Stimulated activated naive B cell treated with anti-CD40 and anti-IgM and Interleukin-4, amounts not matched to agents 10 μg/mL and 1 μg/mL and 100 μg/mL, for 72 hours (primary cell): ENCODE results near the gene SCN3B.

ENCODE experiments used
- ATAC-seq, 2 donors: fragments of 150-1000 bp; cut with Tn5 transposase; replicated peaks; 2 replicates each; pipeline ENCODE4 v1.10.0; 2021; ENCODE audit warnings: moderate library complexity in 1 of 2
- DNase-seq: peaks from one replicate; pipeline ENCODE4 v3.0.0; 2021
- H3K27ac Mint-ChIP-seq: one replicate; pipeline ENCODE4 v1.8.0; 2022; ENCODE audit warnings: mild to moderate bottlenecking, mixed read lengths
- H3K27me3 Mint-ChIP-seq, 2 donors: one replicate each; pipeline ENCODE4 v1.8.0; 2022; ENCODE audit warnings: mixed read lengths in 2 of 2
- H3K36me3 Mint-ChIP-seq, 2 donors: one replicate each; pipeline ENCODE4 v1.8.0; 2022; ENCODE audit warnings: mixed read lengths in 2 of 2, mild to moderate bottlenecking in 1 of 2
- H3K4me1 Mint-ChIP-seq, 2 donors: one replicate each; pipeline ENCODE4 v1.8.0; 2022; ENCODE audit warnings: mixed read lengths in 2 of 2, mild to moderate bottlenecking in 1 of 2
- H3K4me3 Mint-ChIP-seq, 2 donors: one replicate each; pipeline ENCODE4 v1.8.0; 2022; ENCODE audit warnings: mild to moderate bottlenecking in 2 of 2, mixed read lengths in 2 of 2, moderate library complexity in 1 of 2
- H3K9me3 Mint-ChIP-seq, 2 donors: one replicate each; pipeline ENCODE4 v1.8.0; 2022; ENCODE audit warnings: mixed read lengths in 2 of 2, mild to moderate bottlenecking in 1 of 2

Gene SCN3B

DNA sequence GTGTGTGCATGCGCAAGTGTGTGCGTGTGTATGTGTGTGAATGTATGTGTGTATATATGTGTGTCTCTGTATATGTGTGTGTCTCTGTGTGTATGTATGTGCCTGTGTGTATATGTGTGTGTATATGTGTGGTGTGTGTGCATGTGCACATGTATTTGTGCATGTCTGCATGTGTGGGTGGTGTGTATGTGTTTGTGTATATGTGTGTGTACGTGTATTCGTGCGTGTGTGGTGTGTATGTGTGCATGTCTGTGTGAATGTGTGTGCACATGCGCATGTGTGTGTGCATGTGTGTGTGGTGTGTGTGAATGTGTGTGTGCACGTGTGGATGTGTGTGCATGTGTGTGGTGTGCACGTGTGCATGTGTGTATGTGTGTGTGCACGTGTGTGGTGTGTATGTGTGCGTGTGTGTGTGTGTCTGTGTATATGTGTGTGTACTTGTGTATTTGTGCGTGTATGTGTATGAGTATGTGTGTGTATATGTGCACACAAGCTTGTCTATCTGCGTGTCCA is 71.4 kb downstream of the SCN3B start:
- no peaks in the 10 kb centered on the region for H3K9me3 Mint-ChIP-seq
- DNase-seq = no peak
- no peaks in the 10 kb centered on the region for H3K36me3 Mint-ChIP-seq
- H3K4me3 Mint-ChIP-seq = no peak overlapping the region
- H3K27ac Mint-ChIP-seq = no peak overlapping the region
- peaks cover 2 to 12% of the 10 kb centered on the region in 2 donors for H3K4me1 Mint-ChIP-seq
- ATAC-seq = no peak
- H3K27me3 Mint-ChIP-seq = peaks cover 0 to 12% of the 10 kb centered on the region in 2 donors

DNA sequence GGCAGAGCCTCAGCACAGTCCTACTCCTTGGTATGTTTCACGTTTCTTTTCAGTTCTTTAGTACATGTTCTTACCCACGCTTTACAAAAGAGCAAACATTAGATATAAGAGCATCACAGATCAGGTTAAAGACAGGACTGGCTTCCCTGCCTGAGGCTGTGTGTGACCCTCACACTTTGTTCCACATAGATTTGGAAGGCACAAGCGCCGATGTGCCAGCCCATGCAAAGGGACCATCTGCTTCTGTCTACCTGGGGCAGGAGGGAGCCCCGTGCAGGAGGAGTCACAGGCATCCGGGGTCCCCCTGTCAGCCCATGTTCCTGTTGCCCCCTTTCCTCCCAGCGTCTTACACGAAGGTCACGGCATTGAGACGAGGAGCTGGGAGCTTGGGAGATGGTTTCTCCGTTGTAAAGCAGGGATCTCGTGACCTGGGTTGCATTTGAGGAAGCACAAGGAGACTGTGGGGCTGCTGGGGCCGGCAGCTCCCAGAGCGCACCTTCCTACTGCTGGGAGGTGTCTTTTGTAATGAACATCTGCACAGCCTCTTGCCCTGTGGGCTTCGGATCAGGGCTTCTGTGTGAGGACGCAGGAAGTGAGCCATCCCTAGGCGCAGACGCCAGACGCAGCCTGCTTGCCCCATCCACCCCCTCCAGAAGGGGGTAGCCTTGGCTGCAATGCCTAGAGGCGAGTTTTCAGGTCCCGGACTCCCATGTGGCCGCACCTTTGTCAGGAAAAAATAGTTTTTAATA is 72.6 kb downstream of the SCN3B start:
- no peaks in the 10 kb centered on the region for H3K9me3 Mint-ChIP-seq
- peaks cover 0 to 12% of the 10 kb centered on the region in 2 donors for H3K27me3 Mint-ChIP-seq
- no peaks in the 10 kb centered on the region for H3K36me3 Mint-ChIP-seq
- DNase-seq (no peak), ATAC-seq (no peak)
- no peak overlapping the region for H3K27ac Mint-ChIP-seq
- peaks cover 2 to 17% of the 10 kb centered on the region in 2 donors for H3K4me1 Mint-ChIP-seq
- H3K4me3 Mint-ChIP-seq = no peak overlapping the region

DNA sequence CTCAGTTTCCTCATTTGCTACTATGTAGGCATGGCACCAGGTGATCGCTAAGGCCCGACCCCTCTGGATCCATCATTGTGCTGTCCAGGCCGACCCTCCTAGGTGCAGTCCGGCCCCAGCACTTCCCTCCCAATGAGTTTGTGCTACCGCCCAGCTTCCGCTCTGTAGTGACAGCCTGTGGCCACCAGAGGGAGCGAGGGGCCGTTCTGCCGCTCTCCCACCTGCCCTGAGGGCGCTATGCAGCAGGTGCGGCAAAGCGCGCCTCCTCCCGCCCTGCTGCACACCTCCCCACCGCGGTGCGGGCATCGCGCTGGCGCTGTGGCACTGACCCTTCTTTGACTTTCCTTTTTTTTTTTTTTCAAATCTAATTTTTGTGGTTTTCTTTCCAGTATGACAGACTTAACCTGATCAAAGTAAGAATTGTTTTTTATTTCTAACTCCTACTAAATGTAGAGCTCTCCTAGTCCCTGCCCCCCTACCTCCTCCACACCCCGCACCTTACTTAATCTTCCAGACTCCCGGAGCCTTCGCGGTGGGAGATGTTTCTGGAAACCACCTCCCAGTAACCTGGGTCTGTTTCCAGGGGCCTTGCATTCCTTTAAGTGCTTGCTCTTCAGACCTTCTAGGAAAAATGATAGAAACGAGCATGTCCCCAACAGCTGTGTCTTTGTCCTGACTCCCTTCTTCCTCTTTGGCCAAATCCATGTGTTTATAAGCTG is 73.7 kb downstream of the SCN3B start:
- peaks cover 6 to 25% of the 10 kb centered on the region in 2 donors for H3K4me1 Mint-ChIP-seq
- ATAC-seq (peak; percentile 85 to 86), DNase-seq (peak; percentile 52)
- no peak overlapping the region for H3K27ac Mint-ChIP-seq
- H3K27me3 Mint-ChIP-seq = peaks cover 7 to 19% of the 10 kb centered on the region in 2 donors
- H3K9me3 Mint-ChIP-seq = no peaks in the 10 kb centered on the region
- H3K4me3 Mint-ChIP-seq = no peak overlapping the region
- H3K36me3 Mint-ChIP-seq = no peaks in the 10 kb centered on the region

DNA sequence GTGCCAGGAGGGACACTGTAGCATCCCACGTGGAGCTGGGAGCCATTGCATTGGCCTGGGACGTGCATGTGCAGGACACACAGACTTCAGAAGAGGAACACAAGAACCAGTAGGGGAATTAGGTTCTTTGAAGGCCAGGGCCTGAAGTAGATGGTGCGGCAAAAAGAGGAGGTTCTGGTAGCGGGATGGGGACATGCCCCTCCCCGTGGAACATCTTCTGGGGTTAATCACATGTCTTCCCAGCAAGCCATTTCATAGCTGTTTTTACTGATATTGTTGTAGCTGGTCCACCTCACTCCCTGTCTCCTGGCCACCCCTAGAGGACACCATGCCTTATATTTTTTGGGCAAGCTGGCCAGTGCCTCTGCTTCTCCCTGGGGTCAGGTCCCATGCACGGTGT is 74.3 kb downstream of the SCN3B start:
- Mint-ChIP-seq H3K4me1 (peaks cover 6 to 25% of the 10 kb centered on the region in 2 donors), H3K27me3 (peaks cover 7 to 19% of the 10 kb centered on the region in 2 donors), H3K36me3 (no peaks in the 10 kb centered on the region), H3K4me3 (no peak overlapping the region), H3K9me3 (no peaks in the 10 kb centered on the region), H3K27ac (no peak overlapping the region)
- no peak for DNase-seq
- ATAC-seq = peak in 1 of 2 donors; percentile 5

DNA sequence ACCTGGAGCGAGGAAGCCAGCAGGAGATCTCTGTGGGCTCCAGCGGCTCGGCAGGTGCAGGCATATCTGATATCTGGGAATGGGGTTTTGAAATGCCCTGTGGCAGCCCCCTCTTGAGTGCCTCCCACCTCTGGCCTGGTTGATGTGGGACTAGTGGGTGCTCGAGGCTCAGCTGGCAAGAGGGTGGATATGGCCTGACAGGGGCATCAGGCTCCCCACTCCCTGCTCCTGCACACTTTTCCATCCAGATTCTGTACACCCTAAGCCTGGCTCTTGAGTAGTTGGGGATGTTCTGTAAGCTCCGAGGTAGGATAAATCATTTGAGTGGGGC is 75.0 kb downstream of the SCN3B start:
- ATAC-seq (no peak), DNase-seq (no peak)
- Mint-ChIP-seq H3K36me3 (no peaks in the 10 kb centered on the region), H3K27me3 (peaks cover 14 to 19% of the 10 kb centered on the region in 2 donors), H3K27ac (no peak overlapping the region), H3K4me3 (no peak overlapping the region), H3K4me1 (peaks cover 6 to 25% of the 10 kb centered on the region in 2 donors), H3K9me3 (no peaks in the 10 kb centered on the region)
